Mammary epithelial cell (primary cell): ENCODE data around the gene PTGDR.

Experiments
- EZH2 ChIP-seq: IDR thresholded peaks from 2 replicates; pipeline ENCODE4 v1.6.1; 2012; ENCODE audit warnings: low read length, inconsistent platforms, borderline replicate concordance
- TF ChIP-seq, protein P1 (sequence below), 2 donors: IDR thresholded peaks in 1 of 2; conservative IDR thresholded peaks in 1 of 2; 2 replicates each; pipeline ENCODE4 v1.5.1; 2011 to 2012; ENCODE audit warnings: inconsistent platforms in 2 of 2, low read length in 2 of 2, mild to moderate bottlenecking in 2 of 2, control low read depth in 1 of 2, low read depth in 1 of 2; ENCODE audit not compliant: insufficient read depth in 1 of 2; ENCODE audit errors: extremely low read depth in 1 of 2

DNA sequence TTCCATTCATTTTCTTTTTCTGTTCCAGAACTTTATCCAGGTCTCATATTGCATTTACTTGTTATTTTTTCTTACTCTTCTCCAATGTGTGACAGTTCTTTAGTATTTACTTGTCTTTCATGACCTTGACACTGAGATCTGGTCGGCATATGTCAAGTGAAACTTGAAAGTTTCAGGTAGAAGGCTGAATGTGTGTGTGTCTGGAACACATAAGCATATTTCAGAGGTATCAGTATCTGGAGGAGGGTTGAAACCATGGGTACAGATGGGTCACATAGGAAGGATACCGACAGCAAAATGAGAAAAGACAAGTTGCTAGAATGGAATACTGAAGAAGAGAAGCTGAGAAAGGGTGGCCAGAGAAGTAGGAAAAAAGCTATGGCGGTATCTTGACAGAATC, 22.5 kb upstream of the PTGDR start:
- TF ChIP-seq, protein P1, sequence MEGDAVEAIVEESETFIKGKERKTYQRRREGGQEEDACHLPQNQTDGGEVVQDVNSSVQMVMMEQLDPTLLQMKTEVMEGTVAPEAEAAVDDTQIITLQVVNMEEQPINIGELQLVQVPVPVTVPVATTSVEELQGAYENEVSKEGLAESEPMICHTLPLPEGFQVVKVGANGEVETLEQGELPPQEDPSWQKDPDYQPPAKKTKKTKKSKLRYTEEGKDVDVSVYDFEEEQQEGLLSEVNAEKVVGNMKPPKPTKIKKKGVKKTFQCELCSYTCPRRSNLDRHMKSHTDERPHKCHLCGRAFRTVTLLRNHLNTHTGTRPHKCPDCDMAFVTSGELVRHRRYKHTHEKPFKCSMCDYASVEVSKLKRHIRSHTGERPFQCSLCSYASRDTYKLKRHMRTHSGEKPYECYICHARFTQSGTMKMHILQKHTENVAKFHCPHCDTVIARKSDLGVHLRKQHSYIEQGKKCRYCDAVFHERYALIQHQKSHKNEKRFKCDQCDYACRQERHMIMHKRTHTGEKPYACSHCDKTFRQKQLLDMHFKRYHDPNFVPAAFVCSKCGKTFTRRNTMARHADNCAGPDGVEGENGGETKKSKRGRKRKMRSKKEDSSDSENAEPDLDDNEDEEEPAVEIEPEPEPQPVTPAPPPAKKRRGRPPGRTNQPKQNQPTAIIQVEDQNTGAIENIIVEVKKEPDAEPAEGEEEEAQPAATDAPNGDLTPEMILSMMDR (conservative IDR thresholded peaks at IDR 0.05 in 1 of 2, IDR thresholded peaks at IDR 0.05 in 1 of 2; ENCODE audit: extremely low read depth in 1 of 2, insufficient read depth in 1 of 2, low read depth in 1 of 2, low read length in 2 of 2) = no peak
- TF ChIP-seq EZH2 = no peak
